ENCODE results near the gene RAB3A.

RAB3A gene

DNA sequence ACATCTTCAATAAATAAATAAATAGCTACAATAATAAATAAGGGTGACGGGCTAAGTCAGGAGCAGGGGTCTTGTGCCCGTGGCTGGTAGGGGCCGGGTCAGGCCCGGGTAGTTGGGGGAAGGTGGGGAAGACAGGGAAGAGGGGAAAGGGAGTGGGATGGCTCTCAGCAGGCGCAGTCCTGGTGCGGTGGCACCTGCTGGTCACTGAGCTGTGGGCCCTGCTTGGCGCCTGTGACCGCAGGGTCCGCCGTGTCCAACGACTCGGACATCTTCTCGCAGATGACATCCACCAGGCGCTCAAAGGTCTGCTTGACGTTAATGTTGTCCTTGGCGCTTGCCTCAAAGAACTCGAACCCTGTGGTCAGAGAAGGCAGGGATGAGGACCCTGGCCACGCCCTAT, 6.5 kb downstream of the RAB3A start:
- no peak for DNase-seq

DNA sequence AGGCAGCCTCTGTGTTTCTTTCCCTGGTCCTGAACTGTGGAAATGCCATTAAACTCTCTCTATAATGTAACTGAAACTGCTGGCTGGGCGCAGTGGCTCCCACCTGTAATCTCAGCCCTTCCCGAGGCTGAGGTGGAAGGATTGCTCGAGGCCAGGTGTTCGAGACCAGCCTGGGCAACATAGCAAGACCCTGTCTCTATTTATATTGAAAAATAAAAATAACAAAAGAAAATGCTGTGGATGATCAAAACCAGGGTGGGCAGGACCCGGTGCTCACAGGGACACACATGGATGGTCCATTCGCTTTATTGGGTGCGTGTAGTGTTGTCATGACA, 7.4 kb downstream of the RAB3A start:
- no peak for DNase-seq

DNA sequence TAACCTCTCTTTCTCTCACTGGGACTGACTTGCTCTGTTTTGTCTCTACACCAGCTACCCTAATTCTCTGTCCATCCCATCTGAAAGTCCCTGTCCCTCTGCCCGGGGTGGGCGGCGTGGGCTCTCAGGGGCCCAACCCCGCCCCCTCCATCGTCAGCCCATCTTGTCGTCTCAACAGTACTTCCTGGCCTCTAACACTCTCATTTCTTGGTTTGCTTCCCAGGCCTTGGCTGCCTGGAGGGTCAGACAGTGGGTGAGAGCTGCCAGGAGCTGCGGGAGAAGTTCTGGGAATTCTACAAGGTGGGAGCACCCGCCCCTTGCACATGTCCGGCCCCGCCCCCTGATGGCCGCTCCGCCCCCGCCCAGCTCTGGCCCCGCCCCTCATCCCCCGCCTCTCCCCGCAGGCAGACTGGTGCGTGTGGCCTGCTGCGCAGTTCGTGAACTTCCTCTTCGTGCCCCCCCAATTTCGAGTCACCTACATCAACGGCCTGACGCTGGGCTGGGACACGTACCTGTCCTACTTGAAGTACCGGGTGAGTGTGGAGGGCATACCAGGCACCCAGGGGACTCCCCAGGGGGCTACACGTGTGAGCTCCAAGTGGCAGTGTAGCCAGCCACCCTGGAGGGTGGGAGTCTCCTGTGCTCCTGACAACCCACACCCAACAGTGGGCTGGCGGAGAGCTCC, 9.1 kb downstream of the RAB3A start:
- DNase-seq = no peak

DNA sequence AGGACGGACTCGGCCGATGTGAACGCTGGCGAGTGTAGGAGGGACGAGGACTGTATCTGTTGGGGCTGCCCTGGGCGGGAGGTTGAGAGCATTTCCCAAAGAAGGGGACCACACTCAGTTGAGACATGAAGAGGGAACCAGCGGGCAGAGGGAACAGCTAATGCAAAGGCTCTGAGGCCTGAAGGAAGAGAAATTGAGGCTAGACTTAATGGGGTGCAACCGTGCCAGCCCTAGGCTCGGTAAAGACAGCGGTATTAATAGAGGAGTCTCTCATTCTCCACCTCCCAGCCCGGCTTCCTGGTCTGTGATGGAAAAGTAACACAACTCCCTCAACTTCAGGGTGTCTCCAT, 9.7 kb downstream of the RAB3A start:
- DNase-seq = no peak

DNA sequence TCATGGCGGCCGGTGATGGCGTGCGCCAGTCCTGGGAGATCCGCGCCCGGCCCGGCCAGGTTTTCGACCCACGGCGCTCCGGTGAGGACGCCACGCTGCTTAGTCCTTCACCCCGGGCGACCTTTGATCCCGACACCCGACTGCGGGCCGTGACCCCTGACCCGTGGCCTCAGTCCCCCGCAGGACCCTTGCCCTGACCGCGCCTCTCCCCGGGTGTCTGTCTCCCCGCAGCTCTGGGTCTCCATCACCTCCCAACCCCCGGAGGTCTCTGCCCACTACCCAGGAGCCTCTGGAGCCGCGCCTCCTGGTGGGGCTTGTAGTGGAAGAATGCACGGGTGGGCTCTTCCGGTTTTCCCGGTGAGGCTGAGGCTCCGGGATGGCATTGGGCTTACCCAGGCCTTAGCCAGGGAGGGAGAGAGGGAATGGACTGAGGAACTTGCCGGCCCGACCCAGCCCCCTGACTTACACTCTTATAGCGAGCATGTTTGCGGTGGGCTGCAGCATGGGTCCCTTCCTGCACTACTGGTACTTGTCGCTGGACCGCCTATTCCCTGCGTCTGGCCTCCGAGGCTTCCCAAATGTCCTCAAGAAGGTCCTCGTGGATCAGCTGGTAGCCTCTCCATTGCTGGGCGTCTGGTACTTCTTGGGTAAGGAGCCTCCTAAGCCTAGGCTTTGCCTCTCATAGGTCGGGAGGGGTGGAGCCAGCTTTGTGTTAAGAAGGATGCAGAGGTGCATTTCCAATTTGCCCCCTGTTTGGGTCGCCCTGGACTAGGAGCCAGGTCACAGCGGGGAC, 10.3 kb downstream of the RAB3A start:
- peak in 1 of 2 experiments; percentile 11 for DNase-seq

DNA sequence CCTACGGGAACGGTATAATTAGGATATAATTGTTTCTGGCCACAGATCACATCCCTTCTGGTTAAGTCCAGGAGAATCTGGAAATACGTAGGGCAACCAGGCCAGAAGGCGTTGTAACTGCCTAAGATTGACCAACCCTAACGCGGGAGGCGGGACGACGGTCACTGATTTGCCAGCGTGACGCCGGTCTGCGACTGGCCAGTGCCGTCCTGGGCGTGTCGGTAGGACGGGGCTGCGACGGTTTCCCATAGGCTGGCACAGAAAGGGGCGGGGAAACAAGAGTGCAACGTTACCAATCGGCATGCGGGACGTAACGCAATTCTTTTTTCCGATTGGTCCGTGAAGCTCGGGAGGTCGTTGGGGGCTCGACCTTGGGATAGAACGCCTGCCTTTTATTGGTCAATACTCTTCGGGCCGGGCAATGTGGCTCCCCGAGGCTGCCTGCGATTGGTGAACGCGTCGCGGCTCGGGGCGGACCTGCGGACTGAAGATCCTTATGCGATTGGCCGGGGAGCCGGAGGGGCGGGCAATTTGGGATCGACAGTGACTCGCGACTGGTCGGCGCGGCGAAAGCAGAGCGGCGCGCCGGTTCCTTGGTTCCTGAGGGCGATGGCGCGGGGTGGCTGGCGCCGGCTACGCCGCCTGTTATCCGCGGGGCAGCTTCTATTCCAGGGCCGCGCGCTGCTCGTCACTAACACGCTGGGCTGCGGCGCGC, 11.0 kb downstream of the RAB3A start, which contains the start of gene MPV17L2:
TSS of gene MPV17L2 (plus strand) at position 546 of the 715 bp plus-strand sequence. CDS start at position 610, 64 bp downstream.
- peak; percentile 99 to 100 for DNase-seq

DNA sequence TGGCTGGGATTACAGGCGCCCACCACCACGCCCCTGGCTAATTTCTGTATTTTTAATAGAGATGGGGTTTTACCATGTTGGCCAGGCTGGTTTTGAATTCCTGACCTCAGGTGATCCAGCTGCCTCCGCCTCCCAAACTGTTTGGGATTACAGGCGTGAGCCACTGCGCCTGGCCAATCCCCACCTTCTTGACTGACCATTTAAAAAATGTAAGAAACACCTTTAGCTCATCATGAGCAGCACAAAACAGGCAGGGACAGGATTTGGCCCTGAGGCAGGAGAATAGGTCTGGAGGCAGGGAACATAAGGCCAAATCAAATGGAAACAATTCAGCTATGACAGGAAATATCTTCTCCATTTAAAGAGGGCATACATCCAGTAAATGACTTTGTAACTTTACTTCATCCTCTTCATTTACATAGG, 12.2 kb downstream of the RAB3A start:
- DNase-seq = no peak

DNA sequence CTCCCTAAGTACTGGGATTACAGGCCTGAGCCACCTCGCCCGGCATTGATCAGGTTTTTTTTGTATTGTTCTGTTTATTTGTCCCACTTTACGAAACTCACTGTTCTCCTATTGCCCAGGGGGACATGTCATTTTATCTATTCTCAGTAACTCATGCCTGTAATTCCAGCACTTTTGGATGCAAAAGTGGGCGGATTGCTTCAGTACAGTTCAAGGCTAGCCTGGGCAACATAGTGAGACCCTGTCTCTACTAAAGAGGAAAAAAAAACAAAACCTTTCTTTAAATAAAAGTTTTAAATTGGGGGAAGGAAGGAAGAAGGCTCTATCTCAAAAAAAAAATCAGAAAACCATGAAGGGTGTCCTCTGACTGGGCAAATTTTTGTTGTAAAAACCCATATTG, 13.6 kb downstream of the RAB3A start:
- DNase-seq = no peak

DNA sequence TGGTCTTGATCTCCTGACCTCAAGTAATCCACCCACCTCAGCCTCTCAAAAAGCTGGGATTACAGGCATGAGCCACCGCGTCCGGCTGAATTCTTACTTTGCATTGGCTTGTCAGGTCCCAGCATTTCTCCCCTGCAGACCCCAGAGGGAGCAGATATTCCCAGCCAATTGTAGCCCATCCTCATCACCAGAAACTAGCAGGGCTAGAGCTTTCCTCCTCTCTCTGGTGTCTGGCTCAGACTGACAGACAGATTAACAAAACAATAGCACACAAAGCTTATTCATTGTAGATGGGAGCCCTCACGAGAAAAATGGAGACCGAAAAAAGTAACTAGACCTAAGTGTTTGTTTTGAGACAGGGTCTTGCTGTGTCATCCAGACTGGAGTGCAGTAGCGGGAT, 18.3 kb downstream of the RAB3A start:
- no peak for DNase-seq

DNA sequence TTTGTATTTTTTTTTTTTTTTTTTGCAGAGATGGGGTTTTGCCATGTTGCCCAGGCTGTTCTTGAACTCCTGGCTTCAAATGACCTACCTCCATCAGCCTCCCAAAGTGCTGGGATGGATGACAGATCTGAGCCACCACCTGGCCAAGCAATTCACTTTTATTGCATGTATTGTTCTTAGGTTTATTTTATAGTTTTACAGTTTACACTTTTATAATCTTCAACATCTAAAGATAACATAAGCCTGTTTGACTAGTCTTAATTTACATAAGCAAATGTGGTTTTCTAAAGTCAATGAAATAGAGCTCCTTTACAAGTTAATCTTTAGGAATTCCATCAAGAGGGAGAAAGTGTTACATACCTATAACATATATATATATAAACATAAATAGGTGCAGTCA, 20.3 kb downstream of the RAB3A start:
- DNase-seq = no peak

DNA sequence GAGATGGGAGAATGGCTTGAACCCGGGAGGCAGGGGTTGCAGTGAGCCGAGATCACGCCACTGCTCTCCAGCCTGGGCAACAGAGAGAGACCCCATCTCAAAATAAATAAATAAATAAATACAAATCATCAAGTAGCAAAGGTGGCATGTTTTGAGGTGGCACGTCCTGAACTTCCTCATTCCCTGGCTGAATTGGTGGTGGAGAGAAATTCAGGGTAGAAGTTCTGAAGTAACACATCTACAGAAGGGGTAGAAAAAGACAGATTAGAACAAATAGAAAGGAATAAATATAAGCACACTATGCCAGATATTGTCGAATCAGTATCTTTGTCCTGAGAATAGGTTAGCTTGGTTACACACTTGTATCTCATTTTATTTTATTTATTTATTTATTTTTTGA, 23.9 kb downstream of the RAB3A start:
- DNase-seq = peak; percentile 32 to 40

DNA sequence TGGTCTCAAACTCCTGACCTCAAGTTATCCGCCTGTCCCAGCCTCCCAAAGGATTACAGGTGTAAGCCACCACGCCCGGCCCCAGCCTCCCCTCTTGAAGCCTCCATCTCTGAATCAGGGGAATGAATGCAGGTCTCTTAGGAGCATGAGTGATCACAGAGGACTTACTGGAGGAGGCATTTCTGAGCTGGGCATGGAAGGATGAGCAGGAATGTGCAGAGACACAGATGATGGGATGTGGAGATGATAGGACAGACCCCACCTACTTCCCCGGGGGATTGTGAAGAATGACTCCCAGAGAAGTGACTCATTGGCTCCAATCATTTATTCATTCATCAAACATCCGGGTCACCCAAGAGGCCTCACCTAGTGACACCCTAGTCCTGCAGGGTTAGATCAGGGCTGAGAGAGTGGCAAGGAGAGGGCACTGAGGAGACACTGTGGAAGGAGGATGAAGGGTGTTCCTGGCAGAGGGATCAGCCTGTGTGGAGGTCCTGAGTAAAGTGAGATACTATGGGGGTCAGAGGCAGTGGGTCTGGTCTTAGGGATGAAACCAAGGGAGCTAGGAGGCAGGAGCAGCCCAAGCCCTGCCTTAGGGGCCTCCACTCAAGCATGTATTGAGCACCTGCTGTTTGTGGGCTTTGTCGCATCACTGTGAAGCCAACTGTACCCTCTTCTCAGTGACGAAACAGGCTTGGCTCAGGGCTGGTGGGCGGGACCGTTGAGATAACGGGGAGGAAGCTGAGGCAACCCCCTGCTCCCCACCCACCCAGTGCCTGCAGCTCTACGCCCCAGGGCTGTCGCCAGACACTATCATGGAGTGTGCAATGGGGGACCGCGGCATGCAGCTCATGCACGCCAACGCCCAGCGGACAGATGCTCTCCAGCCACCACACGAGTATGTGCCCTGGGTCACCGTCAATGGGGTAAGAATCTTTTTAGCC, 27.2 kb downstream of the RAB3A start:
- no peak for DNase-seq

DNA sequence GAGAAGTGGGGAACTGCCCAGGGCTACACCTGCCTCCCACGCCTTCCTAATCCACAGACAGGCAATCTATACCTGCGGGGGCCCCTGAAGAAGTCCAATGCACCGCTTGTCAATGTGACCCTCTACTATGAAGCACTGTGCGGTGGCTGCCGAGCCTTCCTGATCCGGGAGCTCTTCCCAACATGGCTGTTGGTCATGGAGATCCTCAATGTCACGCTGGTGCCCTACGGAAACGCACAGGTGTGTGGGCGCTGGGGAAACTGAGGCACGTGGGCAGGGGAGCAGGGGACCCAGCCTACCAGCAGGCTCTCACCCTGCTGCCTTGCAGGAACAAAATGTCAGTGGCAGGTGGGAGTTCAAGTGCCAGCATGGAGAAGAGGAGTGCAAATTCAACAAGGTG, 28.9 kb downstream of the RAB3A start:
- DNase-seq = no peak

DNA sequence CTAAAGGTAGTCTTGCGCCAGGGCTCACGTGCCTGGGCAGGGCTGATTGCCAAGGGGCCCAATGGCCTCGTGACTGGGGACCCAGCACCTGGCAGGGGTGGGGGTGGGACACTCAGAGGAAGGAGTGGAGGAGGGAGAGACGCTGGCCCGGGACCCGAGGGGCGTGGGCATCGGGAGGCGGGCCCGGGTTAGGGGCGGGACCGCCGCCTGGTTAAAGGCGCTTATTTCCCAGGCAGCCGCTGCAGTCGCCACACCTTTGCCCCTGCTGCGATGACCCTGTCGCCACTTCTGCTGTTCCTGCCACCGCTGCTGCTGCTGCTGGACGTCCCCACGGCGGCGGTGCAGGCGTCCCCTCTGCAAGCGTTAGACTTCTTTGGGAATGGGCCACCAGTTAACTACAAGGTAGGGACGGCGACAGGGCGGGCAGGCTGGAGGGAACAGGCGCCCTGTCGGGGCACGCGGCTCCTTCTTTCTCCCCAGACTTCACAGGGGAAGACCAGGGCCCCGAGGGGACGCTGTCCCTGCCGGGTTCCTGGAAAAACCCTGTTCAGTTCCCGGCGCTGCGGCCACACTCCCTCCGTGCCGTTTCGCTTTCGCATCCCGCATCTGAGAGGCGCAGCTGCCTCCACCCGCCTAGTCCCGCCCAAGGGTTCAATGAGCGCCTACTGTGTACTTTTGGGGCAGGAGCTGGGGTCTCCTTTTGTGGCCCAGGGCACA, 30.1 kb downstream of the RAB3A start, which contains the start of gene IFI30:
TSS of gene IFI30 (plus strand) at position 242 of the 717 bp plus-strand sequence. CDS start at position 271, 29 bp downstream.
- DNase-seq = peak in 1 of 2 experiments; percentile 18

DNA sequence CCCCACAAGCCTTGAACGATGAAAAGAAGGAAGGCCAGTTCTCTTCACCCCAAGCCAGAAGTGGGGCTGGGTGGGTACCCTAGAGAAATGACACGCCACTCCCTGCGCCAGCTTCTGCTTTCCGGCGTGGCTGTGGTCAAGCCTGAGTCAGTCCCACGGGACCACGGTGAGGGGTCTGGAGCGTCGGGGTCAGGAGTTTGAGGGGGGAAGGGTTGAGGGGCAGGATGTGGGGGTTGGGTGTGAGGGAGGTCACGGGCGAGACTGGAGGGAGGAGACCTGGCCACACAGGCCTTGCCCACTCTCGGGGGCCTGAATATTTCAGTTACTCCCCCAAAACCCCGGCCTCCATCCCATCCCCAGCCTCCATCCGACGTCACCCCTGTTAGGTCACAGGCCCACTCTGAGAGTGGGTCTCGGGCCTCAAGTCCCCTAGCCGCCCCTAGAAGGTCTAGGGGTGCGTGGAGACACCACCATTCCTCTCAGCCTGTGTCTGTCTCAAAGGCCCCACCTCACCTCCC, 30.7 kb downstream of the RAB3A start:
- DNase-seq = no peak

DNA sequence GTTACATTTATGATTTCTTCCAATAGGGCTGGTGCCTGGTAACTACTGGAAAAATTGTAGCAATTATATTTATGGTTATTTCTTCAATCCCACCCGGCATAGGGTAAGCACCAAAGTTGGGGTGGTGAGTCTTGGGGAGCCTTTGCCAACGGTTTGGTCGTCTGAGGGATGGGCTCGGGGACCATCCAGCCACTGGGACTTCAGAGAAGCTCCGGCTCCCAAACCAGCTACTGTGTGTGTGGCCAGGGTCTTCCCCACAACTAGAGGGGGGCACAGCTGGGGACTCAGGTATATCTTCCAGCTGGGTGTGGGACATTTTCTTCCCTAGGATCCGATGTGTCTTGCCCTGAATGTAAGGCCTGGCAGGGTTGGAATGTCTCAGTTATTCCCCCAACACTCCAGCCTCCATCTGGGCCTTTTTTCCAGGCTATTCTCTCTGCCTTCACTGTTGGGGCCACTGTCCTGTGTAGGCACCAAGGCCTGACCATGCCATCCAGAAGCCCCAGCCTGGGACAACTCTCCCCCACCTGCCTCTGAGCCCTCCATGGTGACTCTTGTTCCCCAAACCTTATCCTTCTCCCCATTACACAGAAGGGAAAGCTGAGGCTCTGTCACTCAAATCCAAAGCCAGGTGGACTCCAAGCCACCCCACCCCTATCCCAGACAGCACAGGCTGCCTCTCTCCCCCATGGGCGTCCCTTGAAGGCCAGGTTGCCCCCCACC, 31.4 kb downstream of the RAB3A start:
- no peak for DNase-seq

DNA sequence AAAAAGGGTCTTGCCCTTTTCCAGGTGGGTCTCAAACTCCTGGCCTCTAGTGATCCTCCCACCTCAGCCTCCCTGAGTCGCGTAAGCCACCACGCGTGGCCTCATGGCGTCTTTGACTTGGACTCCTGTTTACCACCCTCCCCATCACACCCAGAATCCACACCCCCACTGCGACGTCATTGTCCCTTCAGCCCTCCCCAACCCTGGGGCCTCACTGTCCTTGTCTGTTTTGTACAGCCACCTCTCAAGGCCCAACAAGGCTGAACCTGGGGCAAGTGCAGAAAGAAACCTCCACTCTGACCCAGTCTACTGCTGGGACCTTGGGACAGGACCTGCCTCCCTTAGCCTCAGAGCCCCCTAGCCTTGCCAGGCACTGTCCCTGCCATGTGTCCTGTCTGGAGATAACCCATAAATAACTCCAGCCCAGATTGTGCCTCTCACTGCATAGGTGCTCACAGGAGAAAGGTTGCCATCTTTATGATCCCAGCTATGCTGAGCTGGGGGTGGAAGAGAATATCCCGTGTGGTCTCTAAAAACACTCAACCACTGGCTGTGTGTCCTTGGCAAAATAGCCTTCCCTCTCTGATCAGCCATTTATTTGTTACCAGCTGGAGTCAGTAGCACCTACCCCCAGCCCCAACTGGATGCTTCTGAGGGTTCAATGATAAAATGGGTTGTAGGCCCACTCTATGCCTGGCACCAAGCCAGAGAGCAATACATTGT, 32.1 kb downstream of the RAB3A start:
- no peak for DNase-seq

DNA sequence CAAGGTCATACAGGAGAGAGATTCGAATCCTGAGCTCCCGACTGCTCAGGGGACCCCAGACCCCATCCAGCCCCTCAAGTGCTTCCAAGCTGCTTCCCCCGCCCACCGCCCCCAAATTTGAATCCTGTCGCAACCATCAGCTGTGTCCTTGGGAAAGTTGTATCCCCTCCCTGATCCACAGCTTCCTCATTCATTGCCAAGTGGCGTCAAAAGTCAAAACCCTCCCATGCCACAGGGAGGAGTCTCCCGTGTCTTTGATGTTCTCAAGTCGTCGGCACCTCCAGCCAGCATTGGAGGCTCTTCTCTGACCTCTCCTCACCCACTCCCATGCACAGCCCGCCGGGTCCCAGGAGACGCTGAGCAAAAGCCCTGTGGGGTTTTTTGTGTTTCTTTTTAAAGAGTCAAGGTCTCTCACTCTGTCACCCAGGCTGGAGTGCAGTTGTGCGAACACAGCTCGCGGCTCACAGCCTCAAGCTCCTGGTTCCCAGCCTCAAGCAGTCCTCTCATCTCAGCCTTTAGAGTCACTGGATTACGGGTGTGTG, 33.1 kb downstream of the RAB3A start:
- DNase-seq = no peak

DNA sequence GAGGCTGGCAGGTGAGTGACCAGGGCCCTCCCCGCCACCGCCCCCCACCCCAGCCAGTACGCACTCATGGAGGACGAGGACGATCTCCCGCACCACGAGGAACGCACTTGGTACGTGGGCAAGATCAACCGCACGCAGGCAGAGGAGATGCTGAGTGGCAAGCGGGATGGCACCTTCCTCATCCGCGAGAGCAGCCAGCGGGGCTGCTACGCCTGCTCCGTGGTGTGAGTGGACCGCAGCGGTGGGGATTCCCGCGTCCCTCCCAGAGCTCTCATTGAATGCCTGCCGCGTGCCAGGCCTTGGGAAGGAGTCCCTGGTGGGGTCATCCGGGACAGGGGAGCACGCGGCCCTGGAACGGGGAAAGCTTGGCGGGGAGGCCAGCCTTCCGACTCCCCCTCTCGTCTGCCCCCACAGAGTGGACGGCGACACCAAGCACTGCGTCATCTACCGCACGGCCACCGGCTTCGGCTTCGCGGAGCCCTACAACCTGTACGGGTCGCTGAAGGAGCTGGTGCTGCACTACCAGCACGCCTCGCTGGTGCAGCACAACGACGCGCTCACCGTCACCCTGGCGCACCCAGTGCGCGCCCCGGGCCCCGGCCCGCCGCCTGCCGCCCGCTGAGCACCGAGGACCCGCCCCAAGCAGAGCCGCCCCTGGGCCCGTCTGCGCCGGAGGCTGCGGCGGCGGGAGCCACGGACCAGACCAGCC, 35.0 kb downstream of the RAB3A start:
- DNase-seq = no peak

All from Kasumi-1 (cell line).